Hematopoietic multipotent progenitor cell treated with erythropoietin and hydrocortisone succinate and interleukin-3 and kit ligand, for 4 days (in vitro differentiated cells): ENCODE data around the gene NCOA3.
A peak's percentile ranks its signal among the peaks of the same experiment; 100 is the strongest.
"Not testable (repeated sequence)": the region's sequence is repeated elsewhere in the genome, so short reads cannot be mapped to it uniquely, and the experiment has no call there.

Experiments used
- DNase-seq: peaks from one replicate; pipeline ENCODE4 v3.0.0-alpha.2; 2015

NCOA3 gene

DNA sequence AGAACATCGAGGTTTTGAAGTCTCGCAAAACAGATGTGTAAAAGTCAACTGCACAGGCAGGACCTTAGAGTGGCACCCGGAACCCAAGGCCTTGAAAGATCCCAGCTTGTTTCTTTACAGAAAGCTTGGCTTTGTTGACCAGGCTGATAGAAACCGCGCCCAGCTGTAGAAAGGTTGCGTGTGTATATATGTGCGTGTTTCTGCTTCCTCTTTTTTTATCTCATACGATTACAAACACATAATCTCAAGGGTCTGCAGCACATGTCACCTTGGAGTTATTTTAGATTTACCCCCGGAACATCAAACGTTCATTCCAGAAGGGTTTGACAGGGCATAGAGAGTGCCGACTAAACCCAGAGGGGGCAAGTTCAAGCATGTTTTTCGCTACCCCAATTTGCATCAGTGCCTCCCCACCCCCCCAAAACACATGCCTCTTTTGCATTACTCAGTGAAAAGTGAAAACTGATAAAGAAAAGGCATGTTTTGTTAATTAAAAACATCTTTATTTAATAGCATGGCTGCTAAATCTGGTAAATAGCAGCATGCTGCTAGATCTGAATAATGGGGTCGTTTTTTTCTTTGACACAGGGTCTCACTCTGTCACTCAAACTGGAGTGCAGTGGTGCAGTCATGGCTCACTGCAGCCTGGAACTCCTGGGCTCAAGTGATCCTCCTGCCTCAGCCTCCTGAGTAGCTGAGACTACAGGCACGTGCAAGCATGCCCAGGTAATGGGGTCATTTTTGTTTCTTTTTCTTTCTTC lies 33.2 kb upstream of the NCOA3 start:
- DNase-seq, result peak; percentile 92

DNA sequence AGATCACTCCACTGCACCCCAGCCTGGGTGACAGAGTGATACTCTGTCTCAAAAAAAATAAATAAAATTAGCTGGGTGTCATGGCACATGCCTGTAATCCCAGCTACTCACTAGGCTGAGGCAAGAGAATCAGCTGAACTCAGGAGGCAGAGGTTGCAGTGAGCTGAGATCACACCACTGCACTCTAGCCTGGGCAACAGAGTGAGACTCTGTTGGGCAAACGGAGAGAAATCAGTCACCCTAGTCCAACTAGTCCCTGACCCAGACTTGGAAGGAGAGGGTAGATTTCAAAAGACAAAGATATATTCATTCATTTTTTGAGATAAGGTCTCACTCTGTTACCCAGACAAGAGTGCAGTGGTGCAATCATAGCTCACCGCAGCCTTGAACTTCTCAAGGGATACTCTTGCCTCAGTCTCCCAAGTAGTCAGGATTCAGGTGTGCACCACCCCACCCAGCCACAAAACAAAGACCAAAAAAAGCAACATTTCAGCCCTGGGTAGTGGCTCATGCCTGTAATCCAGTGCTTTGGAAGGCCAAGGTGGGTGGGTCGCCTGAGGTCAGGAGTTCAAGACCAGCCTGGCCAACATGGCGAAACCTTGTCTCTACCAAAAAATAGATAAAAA lies 26.2 kb upstream of the NCOA3 start:
- no peak for DNase-seq

DNA sequence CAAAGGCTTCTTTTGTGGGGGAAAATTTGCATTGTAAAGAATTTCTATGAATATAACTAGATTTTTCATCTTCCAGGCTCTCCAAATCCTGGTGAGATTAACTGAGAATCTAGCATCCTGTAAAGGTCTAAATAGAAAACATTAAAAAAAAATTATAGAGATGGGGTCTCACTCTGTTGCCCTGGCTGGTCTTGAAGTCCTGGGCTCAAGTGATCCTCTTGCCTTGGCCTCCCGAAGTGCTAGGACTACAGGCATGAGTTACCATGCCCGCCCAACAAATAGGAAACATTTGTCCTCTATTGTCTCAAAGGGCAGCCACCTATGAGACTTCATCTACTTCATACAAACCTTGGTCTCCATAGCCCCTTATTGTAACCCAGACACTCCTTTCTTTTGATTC lies 25.2 kb upstream of the NCOA3 start:
- no peak for DNase-seq

DNA sequence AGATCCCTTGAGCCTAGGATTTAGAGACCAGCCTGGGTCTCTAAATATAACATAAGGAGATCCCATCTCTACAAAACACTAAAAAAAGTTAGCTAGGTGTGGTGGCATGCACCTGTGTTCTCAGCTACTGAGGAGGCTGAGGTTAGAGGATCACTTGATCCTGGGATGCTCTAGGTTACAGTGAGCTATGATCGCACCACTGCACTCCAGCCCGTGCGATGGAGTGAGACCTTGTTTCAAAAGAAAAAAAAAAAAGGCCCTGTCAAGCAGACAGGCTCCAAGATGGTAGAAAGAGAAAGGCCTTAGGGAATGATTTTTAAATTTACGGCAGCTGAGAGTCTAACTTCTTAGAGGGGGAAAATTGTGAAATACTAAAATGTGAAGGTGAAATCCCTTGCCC lies 22.6 kb upstream of the NCOA3 start:
- no peak for DNase-seq

- DNase-seq, result no peak
Observed at GRCh38 chr20:47479506-47479905, 22.2 kb upstream of the NCOA3 start.

- DNase-seq, result no peak
Observed at GRCh38 chr20:47480239-47480638, 21.4 kb upstream of the NCOA3 start.

GRCh38 chr20:47480705-47481104 lies 21.0 kb upstream of the NCOA3 start:
- DNase-seq, result no peak

DNA sequence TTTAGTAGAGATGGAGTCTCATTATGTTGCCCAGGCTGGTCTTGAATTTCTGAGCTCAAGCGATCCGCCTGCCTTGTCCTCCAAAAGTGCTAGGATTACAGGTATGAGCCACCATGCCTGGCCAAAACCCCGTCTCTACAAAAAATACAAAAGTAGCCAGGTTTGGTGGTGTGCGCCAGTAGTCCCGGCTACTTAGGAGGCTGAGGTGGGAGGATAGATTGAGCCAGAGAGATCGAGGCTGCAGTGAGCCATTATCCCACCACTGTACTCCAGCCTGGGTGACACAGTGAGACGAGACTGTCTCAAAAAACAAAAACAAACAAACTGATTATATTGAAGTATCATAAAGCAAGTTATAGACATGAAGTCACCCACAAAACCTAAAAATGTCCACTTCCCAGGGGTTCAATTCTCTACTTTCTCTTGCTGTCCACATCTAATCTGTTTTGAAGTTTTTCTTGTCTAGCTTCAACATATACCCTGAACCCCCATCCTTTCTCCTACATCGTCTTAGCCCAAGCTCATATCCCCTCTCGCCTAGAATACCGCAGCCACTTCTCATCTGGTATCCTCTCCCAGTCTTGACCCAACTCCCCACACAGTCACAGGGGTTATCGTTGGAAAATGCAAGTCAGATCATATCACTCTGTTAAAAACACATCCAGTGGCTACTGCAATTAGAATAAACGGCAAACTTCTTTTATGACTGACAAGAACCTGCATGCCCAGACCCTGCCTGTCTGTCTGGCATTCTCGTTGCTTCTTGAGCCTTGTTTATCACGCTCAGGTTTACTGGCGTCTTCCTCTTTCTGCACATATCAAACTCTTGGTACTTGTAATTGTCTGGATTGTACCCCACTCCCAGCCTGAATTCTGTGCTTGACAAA lies 20.1 kb upstream of the NCOA3 start:
- no peak for DNase-seq

DNA sequence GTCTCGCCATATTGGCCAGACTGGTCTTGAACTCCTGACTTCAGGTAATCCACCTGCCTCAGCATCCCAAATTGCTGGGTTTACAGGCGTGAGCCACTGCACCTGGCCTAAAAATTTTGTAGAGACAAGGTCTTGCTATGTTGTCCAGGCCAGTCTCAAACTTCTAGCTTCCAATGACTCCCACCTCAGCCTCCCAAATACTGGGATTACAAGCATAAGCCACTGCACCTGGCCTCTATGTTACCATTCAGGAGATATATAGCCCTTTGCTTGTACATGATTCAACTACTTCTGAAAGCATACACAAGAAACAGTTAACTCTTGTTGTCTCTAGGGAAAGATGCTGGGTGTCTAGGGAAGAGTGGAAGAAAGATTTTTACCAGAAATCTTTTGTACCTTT lies 19.0 kb upstream of the NCOA3 start:
- no peak for DNase-seq

DNA sequence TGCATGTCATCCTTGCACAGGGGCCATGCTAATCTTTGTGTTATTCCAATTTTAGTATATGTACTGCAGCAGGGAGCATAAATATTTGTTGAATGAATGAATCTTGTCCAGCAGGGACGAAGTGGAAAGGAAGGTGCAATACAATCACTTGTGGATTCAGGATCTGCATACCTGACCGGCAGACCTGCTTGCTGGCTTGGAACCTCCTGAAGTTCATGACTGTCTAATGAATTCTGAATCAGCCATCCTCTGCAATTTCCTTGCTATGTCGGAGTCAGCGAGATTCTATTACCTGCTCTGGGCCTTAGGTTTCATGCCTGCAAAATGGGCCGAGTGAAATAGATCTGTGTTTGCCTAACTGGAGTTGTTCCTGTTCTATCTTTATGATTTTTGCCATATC lies 17.4 kb upstream of the NCOA3 start:
- no peak for DNase-seq

GRCh38 chr20:47487175-47487917 lies 14.3 kb upstream of the NCOA3 start:
- DNase-seq, result peak; percentile 88

DNA sequence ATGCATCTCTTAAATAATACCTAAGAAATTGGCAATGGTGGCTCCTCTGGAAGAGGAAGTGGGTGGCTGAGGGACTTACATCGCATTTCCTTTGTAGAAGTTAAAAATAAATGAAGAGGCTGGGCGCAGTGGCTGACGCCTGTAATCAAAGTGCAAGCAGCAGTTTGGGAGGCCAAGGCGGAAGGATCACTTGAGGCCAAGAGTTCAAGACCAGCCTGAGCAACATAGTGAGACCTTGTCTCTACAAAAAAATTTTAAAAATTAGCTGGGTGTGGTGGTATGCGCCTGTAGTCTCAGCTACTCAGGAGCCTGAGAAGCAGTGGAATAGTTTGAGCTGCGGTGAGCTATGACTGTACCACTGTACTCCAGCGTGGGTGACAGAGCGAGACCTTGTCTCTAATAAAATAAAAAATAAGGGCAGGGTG lies 12.2 kb upstream of the NCOA3 start:
- DNase-seq, result peak; percentile 85

GRCh38 chr20:47490795-47491194 lies 10.9 kb upstream of the NCOA3 start:
- peak; percentile 52 for DNase-seq

DNA sequence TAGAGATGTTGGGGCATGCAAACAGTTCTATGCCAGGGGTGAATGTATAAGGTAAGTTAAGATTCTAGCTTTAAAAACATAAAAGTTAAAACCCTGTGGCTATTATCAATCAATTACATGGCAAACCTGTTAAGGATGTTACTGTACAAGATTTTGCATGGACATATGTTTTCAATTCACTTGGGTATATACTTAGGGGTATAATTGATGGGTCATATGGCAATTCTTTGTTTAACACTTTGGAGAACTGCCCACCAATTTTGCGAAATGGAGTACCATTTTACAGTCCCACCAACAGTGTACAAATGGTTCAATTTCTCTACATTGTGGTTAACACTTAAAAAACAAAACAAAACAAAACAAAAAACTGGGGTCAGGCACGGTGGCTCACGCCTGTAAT lies 9.4 kb upstream of the NCOA3 start:
- no peak for DNase-seq

- DNase-seq, result peak; percentile 83
Observed at GRCh38 chr20:47493175-47493962, 8.3 kb upstream of the NCOA3 start.

- DNase-seq, result no peak
Observed at GRCh38 chr20:47493963-47494293, 7.8 kb upstream of the NCOA3 start.

DNA sequence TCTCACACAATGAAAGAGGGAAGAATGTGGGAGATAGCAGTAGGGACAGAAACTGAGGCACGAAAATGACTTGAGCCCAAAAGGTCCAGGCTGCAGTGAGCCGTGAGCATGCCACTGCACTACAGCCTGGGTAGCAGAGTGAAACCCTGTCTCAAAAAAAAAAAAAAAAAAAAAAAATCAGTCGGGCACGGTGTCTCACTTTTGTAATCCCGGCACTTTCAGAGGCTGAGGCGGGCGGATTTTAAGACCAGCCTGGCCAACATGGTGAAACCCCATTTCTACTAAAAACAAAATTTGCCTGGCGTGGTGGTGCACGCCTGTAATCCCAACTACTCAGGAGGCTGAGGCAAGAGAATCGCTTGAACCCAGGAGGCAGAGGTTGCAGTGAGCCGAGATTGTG lies 7.1 kb upstream of the NCOA3 start:
- DNase-seq, result not testable (repeated sequence)

- no peak for DNase-seq
Observed at GRCh38 chr20:47496118-47496517, 5.6 kb upstream of the NCOA3 start.

GRCh38 chr20:47498606-47499005 lies 3.1 kb upstream of the NCOA3 start:
- no peak for DNase-seq

DNA sequence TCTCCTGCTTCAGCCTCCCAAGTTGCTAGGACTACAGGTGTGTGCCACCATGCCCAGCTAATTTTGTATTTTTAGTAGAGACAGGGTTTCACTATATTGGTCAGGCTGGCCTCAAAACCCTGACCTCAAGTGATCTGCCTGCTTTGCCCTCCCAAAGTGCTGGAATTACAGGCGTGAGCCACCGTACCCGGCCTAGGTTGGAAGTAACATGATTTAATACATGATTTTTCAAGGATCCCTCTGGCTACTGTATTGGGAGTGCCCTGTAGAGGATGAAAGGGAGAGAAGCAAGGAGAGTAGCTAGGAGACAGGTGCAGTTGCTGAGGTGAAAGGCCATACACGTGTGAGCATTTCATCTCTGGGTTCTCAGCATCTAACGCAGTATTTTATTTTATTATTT lies 2.6 kb upstream of the NCOA3 start:
- no peak for DNase-seq

DNA sequence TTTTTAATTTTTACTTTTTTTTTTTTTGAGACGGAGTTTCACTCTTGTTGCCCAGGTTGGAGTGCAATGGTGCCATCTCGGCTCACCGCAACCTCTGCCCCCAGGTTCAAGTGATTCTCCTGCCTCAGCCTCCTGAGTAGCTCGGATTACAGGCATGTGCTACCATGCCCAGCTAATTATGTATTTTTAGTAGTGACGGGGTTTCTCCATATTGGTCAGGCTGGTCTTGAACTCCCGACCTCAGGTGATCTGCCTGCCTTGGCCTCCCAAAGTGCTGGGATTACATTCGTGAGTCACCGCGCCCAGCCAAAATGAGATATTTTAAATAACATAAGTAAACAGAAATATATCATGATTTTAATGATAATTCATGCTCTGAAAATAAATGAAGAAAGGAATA lies 1.6 kb upstream of the NCOA3 start:
- not testable (repeated sequence) for DNase-seq

DNA sequence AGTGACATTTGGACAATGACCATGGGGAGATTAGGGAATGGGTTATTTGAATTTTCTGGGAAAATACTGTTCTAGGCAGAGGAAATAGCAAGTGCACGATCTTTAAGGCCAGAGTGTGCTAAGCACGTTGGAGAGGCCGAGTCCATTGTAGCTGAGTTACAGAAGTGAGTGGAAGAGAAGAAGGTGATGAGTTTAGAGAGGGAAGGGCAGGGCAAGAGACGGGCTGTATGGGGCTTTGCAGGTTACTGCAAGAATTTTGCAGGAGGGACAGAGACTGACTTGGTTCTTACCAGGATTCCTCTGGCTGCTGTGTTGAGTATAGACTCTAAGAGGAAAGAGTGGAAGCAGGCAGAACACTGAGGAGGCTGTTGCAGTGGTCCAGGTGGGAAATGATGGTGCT lies 1.1 kb upstream of the NCOA3 start:
- DNase-seq, result no peak
